Keratinocyte (primary cell): ENCODE results near the gene PALMD.

Experiments
- CTCF ChIP-seq, 3 experiments: IDR thresholded peaks in 1 of 3; conservative IDR thresholded peaks in 1 of 3; optimal IDR thresholded peaks in 1 of 3; 2 replicates in 2 of 3; 3 replicates in 1 of 3; pipeline versions ENCODE3 to v1.5.1; 2011; ENCODE audit warnings: low read length in 3 of 3, mild to moderate bottlenecking in 3 of 3, moderate library complexity in 2 of 3, control low read depth in 1 of 3, inconsistent platforms in 1 of 3; ENCODE audit not compliant: insufficient read depth in 2 of 3; ENCODE audit errors: extremely low read depth in 1 of 3
- EZH2 ChIP-seq: IDR thresholded peaks from one replicate; pipeline ENCODE4 v1.6.1; 2012; ENCODE audit warnings: inconsistent platforms, mild to moderate bottlenecking, low read length, moderate library complexity

- TF ChIP-seq CTCF (optimal IDR thresholded peaks at IDR 0.05 in 1 of 3, IDR thresholded peaks at IDR 0.05 in 1 of 3, conservative IDR thresholded peaks at IDR 0.05 in 1 of 3; ENCODE audit: extremely low read depth in 1 of 3, insufficient read depth in 2 of 3, low read length in 3 of 3) (no peak), EZH2 (no peak)
These were observed 17.6 kb downstream of the PALMD start for GRCh38 chr1:99663501-99663900.
